Medulla oblongata (tissue), 1 donor: ENCODE results near the gene TSPAN2.
"Not testable (repeated sequence)": the region's sequence is repeated elsewhere in the genome, so short reads cannot be mapped to it uniquely, and the experiment has no call there.

Source experiments
- DNase-seq: peaks from one replicate; pipeline ENCODE4 v3.0.0-alpha.2; 2015; ENCODE audit errors: extremely low spot score

TSPAN2 gene

DNA sequence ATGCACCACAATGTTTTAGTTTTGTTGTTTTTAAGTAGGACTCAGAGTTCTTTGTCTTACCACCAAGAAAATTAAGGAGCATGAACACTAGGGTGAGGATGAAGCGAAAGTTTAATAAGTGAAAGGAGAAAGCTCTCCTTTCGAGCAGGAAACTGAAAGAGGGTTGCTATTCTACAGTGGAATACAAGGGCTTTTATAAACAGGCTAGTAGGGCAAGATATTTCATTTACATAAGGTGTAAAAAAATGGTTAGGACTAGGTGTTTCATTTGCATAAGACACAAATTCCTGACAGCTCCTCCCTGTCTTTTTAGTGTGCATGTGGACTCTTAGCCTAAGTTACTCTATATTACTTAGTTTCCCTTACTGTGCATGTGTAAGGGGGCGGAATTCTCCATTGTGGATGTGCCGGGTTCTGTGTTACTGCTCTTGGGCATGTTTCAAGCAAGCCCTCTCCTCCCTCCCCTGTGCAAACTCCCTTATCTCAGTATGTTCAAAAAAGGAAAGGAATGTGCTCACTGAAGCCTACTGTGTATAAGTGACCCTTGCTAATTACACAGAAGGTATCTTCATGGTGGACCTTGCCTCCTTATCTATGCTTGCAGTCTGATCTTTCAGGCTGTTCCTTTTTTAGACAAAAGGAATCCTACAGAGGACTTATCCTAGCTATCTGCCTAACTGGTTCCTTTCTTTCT, 52.3 kb downstream of the TSPAN2 start:
- DNase-seq = no peak

GRCh38 chr1:115035652-115036051, 53.7 kb downstream of the TSPAN2 start:
- no peak for DNase-seq

DNA sequence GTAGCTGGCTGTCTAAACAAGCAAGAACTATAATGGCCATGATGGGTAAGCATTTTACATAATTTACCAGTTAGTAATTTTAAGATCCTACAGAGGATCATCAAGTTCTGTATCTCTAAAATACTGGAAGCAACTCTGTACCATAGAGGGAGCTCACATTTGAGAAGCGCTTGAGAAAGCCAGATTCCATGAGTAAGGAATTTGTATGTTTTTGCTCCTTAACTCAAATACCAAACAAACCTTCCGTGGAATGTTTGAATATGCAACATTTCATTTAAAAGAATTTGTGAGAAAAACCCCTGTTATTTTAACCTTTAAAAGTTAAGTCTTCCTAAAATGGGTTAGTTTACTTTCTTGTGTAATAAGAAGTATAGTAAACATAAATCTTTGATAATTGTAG, 57.7 kb downstream of the TSPAN2 start:
- no peak for DNase-seq

- no peak for DNase-seq
These were observed 59.8 kb downstream of the TSPAN2 start, which contains the start of gene TSHB for GRCh38 chr1:115029526-115029925. Gene TSHB (plus strand): TSS chr1:115029826. CDS start chr1:115033363, 3,537 bp downstream.

DNA sequence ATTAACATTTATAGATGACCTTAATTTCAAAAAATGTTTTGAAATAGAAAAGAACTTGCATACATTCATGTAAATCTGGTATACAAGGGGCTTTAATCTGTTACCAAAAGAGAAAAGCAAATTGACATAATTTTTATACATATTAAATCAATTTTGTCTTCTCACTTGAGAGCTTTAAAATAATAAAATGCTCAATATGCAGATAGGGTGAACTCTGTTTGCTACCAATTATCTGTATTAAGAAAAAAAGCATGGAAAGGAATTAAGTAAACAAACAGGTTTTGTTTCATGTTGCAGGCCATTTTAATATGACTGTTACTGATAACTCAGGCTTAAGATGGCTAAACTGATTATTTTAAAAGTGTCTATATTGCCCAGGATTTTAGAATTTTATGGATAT, 65.7 kb downstream of the TSPAN2 start:
- no peak for DNase-seq

DNA sequence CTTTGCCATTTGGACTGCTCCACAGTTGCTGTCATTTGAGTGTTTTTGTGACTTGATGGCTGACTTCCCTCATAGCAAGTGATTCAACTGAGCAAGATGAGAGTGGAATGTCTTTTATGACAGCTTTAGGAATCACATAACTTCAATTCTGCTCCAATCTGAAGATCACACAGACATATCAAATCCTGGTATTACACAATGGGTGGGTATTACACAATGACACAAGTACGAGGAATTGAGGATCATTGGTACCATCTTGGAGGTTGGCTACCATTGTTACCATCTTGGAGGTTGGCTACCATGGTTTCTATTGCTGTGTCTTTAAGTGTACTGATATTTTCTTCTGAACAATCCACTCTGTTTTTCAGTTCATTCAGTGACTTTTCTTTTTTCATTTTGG, 68.2 kb downstream of the TSPAN2 start:
- DNase-seq = no peak

DNA sequence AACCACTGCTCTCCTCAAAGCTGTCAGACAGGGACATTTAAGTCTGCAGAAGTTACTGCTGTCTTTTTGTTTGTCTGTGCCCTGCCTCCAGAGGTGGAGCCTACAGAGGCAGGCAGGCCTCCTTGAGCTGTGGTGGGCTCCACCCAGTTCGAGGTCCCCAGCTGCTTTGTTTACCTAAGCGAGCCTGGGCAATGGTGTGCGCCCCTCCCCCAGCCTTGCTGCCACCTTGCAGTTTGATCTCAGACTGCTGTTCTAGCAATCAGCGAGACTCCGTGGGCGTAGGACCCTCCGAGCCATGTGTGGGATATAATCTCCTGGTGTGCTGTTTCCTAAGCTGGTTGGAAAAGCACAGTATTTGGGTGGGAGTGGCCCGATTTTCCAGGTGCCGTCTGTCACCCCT, 69.8 kb downstream of the TSPAN2 start:
- DNase-seq = not testable (repeated sequence)

GRCh38 chr1:115013792-115014191, 75.5 kb downstream of the TSPAN2 start:
- no peak for DNase-seq

DNA sequence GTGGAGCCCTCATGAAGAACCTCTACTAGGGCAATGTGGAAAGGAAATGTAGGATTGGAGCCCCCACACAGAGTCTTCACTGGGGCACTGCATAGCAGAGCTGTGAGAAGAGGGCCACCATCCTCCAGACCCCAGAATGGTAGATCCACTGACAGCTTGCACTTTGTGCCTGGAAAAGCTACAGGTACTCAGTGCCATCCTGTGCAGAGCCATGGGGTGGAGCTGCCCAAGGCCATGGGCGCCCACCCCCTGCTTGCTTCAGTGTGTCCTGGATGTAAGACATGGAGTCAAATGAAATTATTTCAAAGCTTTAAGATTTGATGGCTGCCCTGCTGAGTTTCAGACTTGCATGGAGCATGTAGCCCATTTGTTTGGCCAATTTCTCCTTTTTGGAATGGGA, 76.9 kb downstream of the TSPAN2 start:
- no peak for DNase-seq

GRCh38 chr1:115012006-115012405, 77.3 kb downstream of the TSPAN2 start:
- no peak for DNase-seq

DNA sequence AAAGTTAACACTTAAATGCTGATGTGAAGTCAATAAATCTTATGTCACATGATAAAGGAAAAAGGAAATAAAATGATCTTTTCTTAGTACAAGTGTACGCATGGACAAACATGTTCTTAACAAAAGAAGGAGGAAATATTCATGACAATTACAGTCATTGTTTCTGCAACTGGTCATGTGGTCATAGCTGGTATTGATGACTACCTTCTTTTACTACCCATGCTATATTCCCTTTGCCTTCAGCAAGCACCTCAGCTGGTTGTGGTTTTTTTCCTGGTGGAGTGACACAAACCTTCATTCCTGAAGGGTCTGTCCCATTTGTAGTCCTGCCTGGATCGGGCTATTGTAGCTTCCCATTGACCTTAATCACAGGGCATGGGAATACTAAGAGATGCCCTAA, 83.1 kb downstream of the TSPAN2 start:
- no peak for DNase-seq
